ENCODE data around the gene BCORL1. TPM values are rescaled to one million over a fixed set of nuclear protein-coding genes. Genes with fewer than 3 reads are reported as not detected.
A peak's percentile ranks its signal among the peaks of the same experiment; 100 is the strongest.

The BCORL1 gene
- total RNA-seq, 1 experiment from 2014 or later = 13.3 TPM

GRCh38 chrX:130058652-130059051, 76.2 kb downstream of the BCORL1 start:
- Histone ChIP-seq H3K27me3 (replicated peaks; ENCODE audit: insufficient read depth, low read depth, low read length, poor library complexity) (no peaks in the 10 kb centered on the region), H3K4me1 (ENCODE audit: insufficient read depth, low read length, poor library complexity, severe bottlenecking) (peaks cover 4% of the 10 kb centered on the region), H3K27ac (ENCODE audit: low read depth, low read length, poor library complexity, severe bottlenecking) (no peak overlapping the region), H3K4me3 (ENCODE audit: low read depth, low read length, poor library complexity, severe bottlenecking) (no peak overlapping the region), H3K36me3 (ENCODE audit: insufficient read depth, low read length, poor library complexity, severe bottlenecking) (no peaks in the 10 kb centered on the region), H3K9me3 (ENCODE audit: low read depth, low read length, poor library complexity, severe bottlenecking) (no peaks in the 10 kb centered on the region)
- intact Hi-C loops (cut with micrococcal nuclease; ENCODE audit: unreplicated experiment) = no loop called here
- DNase-seq (ENCODE audit: low spot score) = no peak
- ChIA-PET CTCF (interaction anchor here (0.5 kb wide), 1 partner anchor 710 kb away, joined by 3 read pairs; no protein-coding TSS in a partner anchor), POLR2A (ENCODE audit: low non-redundant PET) (no interaction called here)
- no peak for TF ChIP-seq CTCF (conservative IDR thresholded peaks at IDR 0.05; ENCODE audit: low read depth, low read length)
- no peak for TF ChIP-seq EZH2 (IDR thresholded peaks at IDR 0.05; ENCODE audit: borderline replicate concordance, low read depth, low read length, poor library complexity, severe bottlenecking)
- BruUV-seq (replicated peaks) = no TSS peak

- no peaks in the 10 kb centered on the region for H3K27me3 ChIP-seq (replicated peaks; ENCODE audit: insufficient read depth, low read depth, low read length, poor library complexity)
- ChIA-PET CTCF (interaction anchor here (0.6 to 1.9 kb wide), 6 partner anchors 13 to 135 kb away, joined by 3 to 12 read pairs (median 4); no protein-coding TSS in a partner anchor), POLR2A (ENCODE audit: low non-redundant PET) (no interaction called here)
- TF ChIP-seq EZH2 (IDR thresholded peaks at IDR 0.05; ENCODE audit: borderline replicate concordance, low read depth, low read length, poor library complexity, severe bottlenecking) (no peak), CTCF (conservative IDR thresholded peaks at IDR 0.05; ENCODE audit: low read depth, low read length) (peak; percentile 79)
- peak; percentile 81 for DNase-seq (ENCODE audit: low spot score)
- no TSS peak for BruUV-seq (replicated peaks)
- no peaks in the 10 kb centered on the region for H3K9me3 ChIP-seq (ENCODE audit: low read depth, low read length, poor library complexity, severe bottlenecking)
- no peaks in the 10 kb centered on the region for H3K36me3 ChIP-seq (ENCODE audit: insufficient read depth, low read length, poor library complexity, severe bottlenecking)
- intact Hi-C loops (cut with micrococcal nuclease; ENCODE audit: unreplicated experiment) = loop anchor here (2.0 kb wide), 2 partner anchors 136 to 454 kb away; no protein-coding TSS in a partner anchor
- peak overlapping the region; percentile 54 for H3K27ac ChIP-seq (ENCODE audit: low read depth, low read length, poor library complexity, severe bottlenecking)
- peaks cover 4% of the 10 kb centered on the region for H3K4me1 ChIP-seq (ENCODE audit: insufficient read depth, low read length, poor library complexity, severe bottlenecking)
- peak overlapping the region; percentile 46 for H3K4me3 ChIP-seq (ENCODE audit: low read depth, low read length, poor library complexity, severe bottlenecking)
Observed at GRCh38 chrX:130060122-130061069, 78.0 kb downstream of the BCORL1 start.

GRCh38 chrX:130066975-130067615, 84.7 kb downstream of the BCORL1 start:
- DNase-seq (ENCODE audit: low spot score) = no peak
- POLR2A ChIA-PET (ENCODE audit: low non-redundant PET) = no interaction called here
- BruUV-seq (replicated peaks) = no TSS peak

More at GRCh38 chrX:130066975-130067615, 84.7 kb downstream of the BCORL1 start:
- CTCF ChIA-PET = no interaction called here
- no peaks in the 10 kb centered on the region for H3K4me1 ChIP-seq (ENCODE audit: insufficient read depth, low read length, poor library complexity, severe bottlenecking)
- H3K27ac ChIP-seq (ENCODE audit: low read depth, low read length, poor library complexity, severe bottlenecking) = no peak overlapping the region
- H3K4me3 ChIP-seq (ENCODE audit: low read depth, low read length, poor library complexity, severe bottlenecking) = no peak overlapping the region
- TF ChIP-seq EZH2 (IDR thresholded peaks at IDR 0.05; ENCODE audit: borderline replicate concordance, low read depth, low read length, poor library complexity, severe bottlenecking) (no peak), CTCF (conservative IDR thresholded peaks at IDR 0.05; ENCODE audit: low read depth, low read length) (no peak)
- intact Hi-C loops (cut with micrococcal nuclease; ENCODE audit: unreplicated experiment) = no loop called here
- no peaks in the 10 kb centered on the region for H3K9me3 ChIP-seq (ENCODE audit: low read depth, low read length, poor library complexity, severe bottlenecking)
- H3K36me3 ChIP-seq (ENCODE audit: insufficient read depth, low read length, poor library complexity, severe bottlenecking) = peaks cover 5% of the 10 kb centered on the region
- H3K27me3 ChIP-seq (replicated peaks; ENCODE audit: insufficient read depth, low read depth, low read length, poor library complexity) = no peaks in the 10 kb centered on the region
